ENCODE results near the gene HOXB1. TPM values are rescaled to one million over a fixed set of nuclear protein-coding genes. Genes with fewer than 3 reads are reported as not detected.
A peak's percentile ranks its signal among the peaks of the same experiment; 100 is the strongest.

HOXB1 gene
- total and polyA plus RNA-seq, 2 donors (not counting 3 experiments of a cell fraction or from before 2014, with no cell fraction given): not detected

DNA sequence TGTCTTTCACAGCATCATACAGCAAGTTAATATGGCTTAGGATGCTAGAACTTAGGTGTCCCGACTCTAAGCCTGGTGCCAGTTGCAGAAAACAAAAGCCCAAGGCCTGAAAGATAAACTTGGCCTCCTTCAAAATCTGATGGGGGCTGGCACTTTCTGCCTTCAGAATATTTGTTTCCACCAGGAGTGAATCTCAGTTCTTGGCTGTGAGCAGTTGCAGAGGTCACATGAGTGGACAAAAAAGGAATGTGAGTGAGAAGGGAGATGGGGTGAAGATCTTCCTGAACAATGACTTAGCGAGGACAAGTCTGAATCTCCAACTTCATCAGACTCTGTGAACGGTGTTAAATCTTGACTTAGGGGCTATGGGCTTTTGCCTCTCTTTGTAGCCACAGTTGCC is 46.6 kb downstream of the HOXB1 start:
- no peaks in the 10 kb centered on the region for H3K9me1 ChIP-seq (replicated peaks; ENCODE audit: control insufficient read depth, extremely low read depth, insufficient read depth, low read length)
- no TSS peak for BruUV-seq (replicated peaks)
- CTCF ChIA-PET: no interaction called here
- intact Hi-C loops (cut with micrococcal nuclease): no loop called here
- no peak overlapping the region for H2AFZ ChIP-seq (ENCODE audit: low read depth, low read length)
- H3K9ac ChIP-seq (replicated peaks; ENCODE audit: extremely low read depth, insufficient read depth, low read length): no peak overlapping the region
- no peak overlapping the region for H3K4me2 ChIP-seq (ENCODE audit: insufficient read depth, low read length)
- TF ChIP-seq, protein P1, sequence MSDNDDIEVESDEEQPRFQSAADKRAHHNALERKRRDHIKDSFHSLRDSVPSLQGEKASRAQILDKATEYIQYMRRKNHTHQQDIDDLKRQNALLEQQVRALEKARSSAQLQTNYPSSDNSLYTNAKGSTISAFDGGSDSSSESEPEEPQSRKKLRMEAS (IDR thresholded peaks at IDR 0.05; ENCODE audit: insufficient read depth, insufficient read length): no peak
- TF ChIP-seq MYC (IDR thresholded peaks at IDR 0.05; ENCODE audit: low read depth, low read length) (no peak), POLR2A (IDR thresholded peaks at IDR 0.05; ENCODE audit: low read depth, low read length) (no peak), FOS (IDR thresholded peaks at IDR 0.05; ENCODE audit: borderline replicate concordance, insufficient read depth, low read length) (no peak)
- H3K36me3 ChIP-seq (ENCODE audit: control insufficient read depth in 2 of 2, extremely low read depth in 1 of 2, insufficient read depth in 2 of 2, low read length in 2 of 2): no peaks in the 10 kb centered on the region
- H3K9me3 ChIP-seq (replicated peaks; ENCODE audit: control insufficient read depth, insufficient read depth, low read length): no peaks in the 10 kb centered on the region
- H3K79me2 ChIP-seq (ENCODE audit: control insufficient read depth, insufficient read depth, low read length): no peaks in the 10 kb centered on the region
- dilution Hi-C loops (cut with MboI; ENCODE audit: extremely low pct_ligation_motif_present, low sequenced_read_pairs): no loop called here
- H4K20me1 ChIP-seq (replicated peaks; ENCODE audit: control insufficient read depth, extremely low read depth, insufficient read depth, low read length): no peaks in the 10 kb centered on the region
- DNase-seq (ENCODE audit: low read depth, low spot score): no peak
- H3K4me3 ChIP-seq (replicated peaks in 1 of 3; ENCODE audit: insufficient read depth in 1 of 3, low read depth in 1 of 3, low read length in 3 of 3): no peak overlapping the region
- H3K27me3 ChIP-seq (ENCODE audit: control insufficient read depth in 2 of 2, insufficient read depth in 2 of 2, low read length in 2 of 2): peaks cover 6 to 22% of the 10 kb centered on the region in 2 experiments
- peaks cover 2% of the 10 kb centered on the region for H3K4me1 ChIP-seq (ENCODE audit: control insufficient read depth, extremely low read depth, insufficient read depth, low read length)
- FAIRE-seq: no peak
- POLR2A ChIA-PET: no interaction called here
- H3K27ac ChIP-seq (ENCODE audit: insufficient read depth, low read depth, low read length): no peak overlapping the region

- peaks cover 6 to 22% of the 10 kb centered on the region in 2 experiments for H3K27me3 ChIP-seq (ENCODE audit: control insufficient read depth in 2 of 2, insufficient read depth in 2 of 2, low read length in 2 of 2)
- H3K4me3 ChIP-seq (replicated peaks in 1 of 3; ENCODE audit: insufficient read depth in 1 of 3, low read depth in 1 of 3, low read length in 3 of 3): no peak overlapping the region
- dilution Hi-C loops (cut with MboI; ENCODE audit: extremely low pct_ligation_motif_present, low sequenced_read_pairs): no loop called here
- DNase-seq (ENCODE audit: low read depth, low spot score) (no peak), FAIRE-seq (peak; percentile 55)
- no peaks in the 10 kb centered on the region for H3K9me3 ChIP-seq (replicated peaks; ENCODE audit: control insufficient read depth, insufficient read depth, low read length)
- intact Hi-C loops (cut with micrococcal nuclease): no loop called here
- BruUV-seq (replicated peaks): no TSS peak
- ChIA-PET POLR2A (no interaction called here), CTCF (interaction anchor here (0.6 to 1.3 kb wide), 6 partner anchors 8 to 148 kb away, joined by 3 to 6 read pairs (median 3); no protein-coding TSS in a partner anchor)
- H3K36me3 ChIP-seq (ENCODE audit: control insufficient read depth in 2 of 2, extremely low read depth in 1 of 2, insufficient read depth in 2 of 2, low read length in 2 of 2): no peaks in the 10 kb centered on the region
- H4K20me1 ChIP-seq (replicated peaks; ENCODE audit: control insufficient read depth, extremely low read depth, insufficient read depth, low read length): no peaks in the 10 kb centered on the region
- no peak overlapping the region for H3K4me2 ChIP-seq (ENCODE audit: insufficient read depth, low read length)
- TF ChIP-seq JUN (IDR thresholded peaks at IDR 0.05; ENCODE audit: borderline replicate concordance, insufficient read depth, insufficient read length, low read depth) (no peak), CTCF (IDR thresholded peaks at IDR 0.05; ENCODE audit: extremely low read depth in 1 of 2, insufficient read depth in 1 of 2, low read depth in 1 of 2, low read length in 2 of 2) (no peak), MYC (IDR thresholded peaks at IDR 0.05; ENCODE audit: low read depth, low read length) (no peak), POLR2AphosphoS5 (IDR thresholded peaks at IDR 0.05; ENCODE audit: insufficient read depth, low read depth, low read length) (peak; percentile 36), EZH2 (IDR thresholded peaks at IDR 0.05; ENCODE audit: borderline replicate concordance, low read depth, low read length, severe bottlenecking) (no peak), FOS (IDR thresholded peaks at IDR 0.05; ENCODE audit: borderline replicate concordance, insufficient read depth, low read length) (peak; percentile 26), GATA2 (IDR thresholded peaks at IDR 0.05; ENCODE audit: insufficient read depth, insufficient read length, low read depth, low read length) (no peak), POLR2A (IDR thresholded peaks at IDR 0.05; ENCODE audit: low read depth, low read length) (no peak)
- TF ChIP-seq, protein P1 (IDR thresholded peaks at IDR 0.05; ENCODE audit: insufficient read depth, insufficient read length): no peak
- no peaks in the 10 kb centered on the region for H3K9me1 ChIP-seq (replicated peaks; ENCODE audit: control insufficient read depth, extremely low read depth, insufficient read depth, low read length)
- H2AFZ ChIP-seq (ENCODE audit: low read depth, low read length): no peak overlapping the region
- H3K9ac ChIP-seq (replicated peaks; ENCODE audit: extremely low read depth, insufficient read depth, low read length): no peak overlapping the region
- H3K27ac ChIP-seq (ENCODE audit: insufficient read depth, low read depth, low read length): no peak overlapping the region
- H3K79me2 ChIP-seq (ENCODE audit: control insufficient read depth, insufficient read depth, low read length): no peaks in the 10 kb centered on the region
- peaks cover 2% of the 10 kb centered on the region for H3K4me1 ChIP-seq (ENCODE audit: control insufficient read depth, extremely low read depth, insufficient read depth, low read length)
Observed at GRCh38 chr17:48483471-48484131, 47.2 kb downstream of the HOXB1 start.
